HepG2 (cell line): Measurements from ENCODE around the gene HPS4.

ENCODE experiments used
- CHCHD3 ChIP-seq: sonication (generic); formaldehyde crosslinking; IDR thresholded peaks from 2 replicates; pipeline ENCODE4 v1.8.0; 2022; ENCODE audit warnings: mild to moderate bottlenecking, missing genetic modification reagents, moderate library complexity
- IRF2 ChIP-seq: IDR thresholded peaks from 2 replicates; pipeline ENCODE4 v1.6.1; 2018; ENCODE audit warnings: missing genetic modification reagents, missing compliant biosample characterization
- MEIS2 ChIP-seq: sonication (generic); formaldehyde crosslinking; IDR thresholded peaks from 2 replicates; pipeline ENCODE4 v1.9.0; 2021; ENCODE audit warnings: mild to moderate bottlenecking, missing genetic modification reagents
- MNT ChIP-seq: fragments of 450-650 bp; IDR thresholded peaks from 2 replicates; pipeline ENCODE4 v1.6.1; 2016
- MTA1 ChIP-seq: sonication (generic); formaldehyde crosslinking; IDR thresholded peaks from 2 replicates; pipeline ENCODE4 v1.4.0; 2020; ENCODE audit warnings: missing genetic modification reagents, mild to moderate bottlenecking, borderline replicate concordance
- POLR2A ChIP-seq, 2 experiments: IDR thresholded peaks; 2 replicates each; pipeline ENCODE4 v1.6.1; 2011; ENCODE audit warnings: low read depth in 2 of 2, low read length in 2 of 2, mild to moderate bottlenecking in 1 of 2, moderate library complexity in 1 of 2; ENCODE audit not compliant: insufficient read depth in 1 of 2
- RAD21 ChIP-seq: fragments of 450-650 bp; formaldehyde crosslinking; IDR thresholded peaks from 2 replicates; pipeline ENCODE4 v1.5.0; 2020; ENCODE audit warnings: mild to moderate bottlenecking
- USF2 ChIP-seq, 2 experiments: sonication (generic) in 1 of 2; formaldehyde crosslinking in 1 of 2; IDR thresholded peaks; 2 replicates each; pipeline versions ENCODE4 v1.5.1 to v1.6.1; 2011 to 2020; ENCODE audit warnings: borderline replicate concordance in 1 of 2, low read depth in 1 of 2, low read length in 1 of 2, mild to moderate bottlenecking in 1 of 2, missing genetic modification reagents in 1 of 2, moderate library complexity in 1 of 2
- ZNF354B ChIP-seq: sonication (generic); formaldehyde crosslinking; IDR thresholded peaks from 2 replicates; pipeline ENCODE4 v1.8.0; 2022; ENCODE audit warnings: mild to moderate bottlenecking, missing genetic modification reagents
- ZNF549 ChIP-seq: sonication (generic); formaldehyde crosslinking; IDR thresholded peaks from 2 replicates; pipeline ENCODE4 v1.5.0; 2020; ENCODE audit warnings: missing genetic modification reagents
- TF ChIP-seq, protein P1 (sequence below): sonication (generic); formaldehyde crosslinking; IDR thresholded peaks from 2 replicates; pipeline ENCODE4 v1.5.0; 2020; ENCODE audit warnings: mild to moderate bottlenecking, missing genetic modification reagents, moderate library complexity
- TF ChIP-seq, protein P2 (sequence below): sonication (generic); formaldehyde crosslinking; IDR thresholded peaks from 2 replicates; pipeline ENCODE4 v1.8.1; 2023; ENCODE audit warnings: mild to moderate bottlenecking, inconsistent platforms, moderate library complexity, missing genetic modification reagents, borderline replicate concordance
- TF ChIP-seq, protein P3 (sequence below): sonication (generic); IDR thresholded peaks from 2 replicates; pipeline ENCODE4 v1.6.1; 2016; ENCODE audit warnings: low read depth, borderline replicate concordance

DNA sequence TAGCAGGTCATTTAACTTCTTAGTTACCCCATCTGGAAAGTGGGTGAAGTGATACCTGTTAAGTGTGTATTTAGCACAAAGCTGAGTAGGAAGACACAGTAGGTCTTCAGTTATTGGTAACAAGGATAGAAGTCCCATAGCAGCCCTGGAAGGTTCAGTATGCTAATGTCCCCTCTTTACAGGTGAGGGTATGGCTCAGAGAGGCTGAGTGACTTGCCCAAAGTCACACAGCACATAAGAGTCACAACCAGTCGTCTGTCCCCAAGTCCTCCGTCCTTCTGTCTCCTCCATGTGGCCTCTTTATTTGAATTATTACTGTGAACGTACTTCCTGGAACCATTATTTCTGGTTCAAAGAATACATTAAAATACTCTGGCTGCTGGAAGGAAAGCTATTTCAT, 44.0 kb downstream of the HPS4 start:
- TF ChIP-seq, protein P1, sequence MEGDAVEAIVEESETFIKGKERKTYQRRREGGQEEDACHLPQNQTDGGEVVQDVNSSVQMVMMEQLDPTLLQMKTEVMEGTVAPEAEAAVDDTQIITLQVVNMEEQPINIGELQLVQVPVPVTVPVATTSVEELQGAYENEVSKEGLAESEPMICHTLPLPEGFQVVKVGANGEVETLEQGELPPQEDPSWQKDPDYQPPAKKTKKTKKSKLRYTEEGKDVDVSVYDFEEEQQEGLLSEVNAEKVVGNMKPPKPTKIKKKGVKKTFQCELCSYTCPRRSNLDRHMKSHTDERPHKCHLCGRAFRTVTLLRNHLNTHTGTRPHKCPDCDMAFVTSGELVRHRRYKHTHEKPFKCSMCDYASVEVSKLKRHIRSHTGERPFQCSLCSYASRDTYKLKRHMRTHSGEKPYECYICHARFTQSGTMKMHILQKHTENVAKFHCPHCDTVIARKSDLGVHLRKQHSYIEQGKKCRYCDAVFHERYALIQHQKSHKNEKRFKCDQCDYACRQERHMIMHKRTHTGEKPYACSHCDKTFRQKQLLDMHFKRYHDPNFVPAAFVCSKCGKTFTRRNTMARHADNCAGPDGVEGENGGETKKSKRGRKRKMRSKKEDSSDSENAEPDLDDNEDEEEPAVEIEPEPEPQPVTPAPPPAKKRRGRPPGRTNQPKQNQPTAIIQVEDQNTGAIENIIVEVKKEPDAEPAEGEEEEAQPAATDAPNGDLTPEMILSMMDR = no peak
- TF ChIP-seq USF2 (IDR thresholded peaks at IDR 0.05; ENCODE audit: low read depth, low read length) (no peak), USF2 (CRISPR knock-in tag; IDR thresholded peaks at IDR 0.05; ENCODE audit: borderline replicate concordance) (no peak), POLR2A (IDR thresholded peaks at IDR 0.05; ENCODE audit: insufficient read depth in 1 of 2, low read depth in 2 of 2, low read length in 2 of 2) (no peak), RAD21 (CRISPR knock-in tag) (no peak), MEIS2 (CRISPR knock-in tag) (no peak), MNT (no peak), ZNF354B (CRISPR knock-in tag) (no peak), ZNF549 (CRISPR knock-in tag) (no peak), CHCHD3 (CRISPR knock-in tag) (no peak), MTA1 (no peak), IRF2 (no peak)
- TF ChIP-seq, protein P2, sequence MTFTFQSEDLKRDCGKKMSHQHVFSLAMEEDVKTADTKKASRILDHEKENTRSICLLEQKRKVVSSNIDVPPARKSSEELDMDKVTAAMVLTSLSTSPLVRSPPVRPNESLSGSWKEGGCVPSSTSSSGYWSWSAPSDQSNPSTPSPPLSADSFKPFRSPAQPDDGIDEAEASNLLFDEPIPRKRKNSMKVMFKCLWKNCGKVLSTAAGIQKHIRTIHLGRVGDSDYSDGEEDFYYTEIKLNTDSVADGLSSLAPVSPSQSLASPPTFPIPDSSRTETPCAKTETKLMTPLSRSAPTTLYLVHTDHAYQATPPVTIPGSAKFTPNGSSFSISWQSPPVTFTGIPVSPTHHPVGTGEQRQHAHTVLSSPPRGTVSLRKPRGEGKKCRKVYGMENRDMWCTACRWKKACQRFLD (CRISPR knock-in tag) = no peak
- TF ChIP-seq, protein P3, sequence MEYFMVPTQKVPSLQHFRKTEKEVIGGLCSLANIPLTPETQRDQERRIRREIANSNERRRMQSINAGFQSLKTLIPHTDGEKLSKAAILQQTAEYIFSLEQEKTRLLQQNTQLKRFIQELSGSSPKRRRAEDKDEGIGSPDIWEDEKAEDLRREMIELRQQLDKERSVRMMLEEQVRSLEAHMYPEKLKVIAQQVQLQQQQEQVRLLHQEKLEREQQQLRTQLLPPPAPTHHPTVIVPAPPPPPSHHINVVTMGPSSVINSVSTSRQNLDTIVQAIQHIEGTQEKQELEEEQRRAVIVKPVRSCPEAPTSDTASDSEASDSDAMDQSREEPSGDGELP = no peak
